Testis (tissue), 5 donors: ENCODE measurements around the gene UNC80. TPM values are rescaled to one million over a fixed set of nuclear protein-coding genes. Genes with fewer than 3 reads are reported as not detected.

Source experiments
- DNase-seq: peaks from one replicate; pipeline ENCODE4 v3.0.0-alpha.2; 2019
- H3K27ac ChIP-seq, 2 donors: fragments of 200-600 bp; sonication (generic); one replicate each; pipeline ENCODE4 v1.5.1; 2019
- H3K27me3 ChIP-seq: fragments of 200-600 bp; sonication (generic); one replicate; pipeline ENCODE4 v1.5.1; 2019
- H3K36me3 ChIP-seq: fragments of 200-600 bp; sonication (generic); one replicate; pipeline ENCODE4 v1.5.1; 2017; ENCODE audit warnings: low read depth; ENCODE audit errors: missing control alignments
- H3K4me1 ChIP-seq: fragments of 200-600 bp; sonication (generic); one replicate; pipeline ENCODE4 v1.5.1; 2019
- H3K4me3 ChIP-seq, 2 donors: fragments of 200-600 bp; sonication (generic); one replicate each; pipeline ENCODE4 v1.5.1; 2017 to 2019
- H3K9me3 ChIP-seq: fragments of 200-600 bp; sonication (generic); one replicate; pipeline ENCODE4 v1.5.1; 2017
- POLR2A ChIP-seq: fragments of 450-650 bp; IDR thresholded peaks from one replicate; pipeline ENCODE4 v1.6.1; 2017; ENCODE audit warnings: antibody characterized with exemption, mild to moderate bottlenecking, moderate library complexity
- WGBS, 2 donors: methylation state at CpG; one replicate each; pipeline ENCODE4 v1.1.5; 2018; 5-methylcytosine and 5-hydroxymethylcytosine counted together
- intact Hi-C: fragments of 100-400 bp; cut with DNase I; formaldehyde crosslinking; loops from one replicate; pipeline ENCODE4 v1.15.1; 2023; ENCODE audit warnings: low total_unique reads
- long read RNA-seq, 2 donors: transcript quantifications; one replicate each; lab custom pipeline, GENCODE V29; 2026
- polyA plus RNA-seq: library from polyadenylated mRNA; stranded (reverse); fragments of 350-450 nt; fragmentation: Illumina TruSeq; extraction: RNeasy Lipid Tissue Mini Kit (QIAGEN cat#74804); gene quantifications from one replicate; pipeline ENCODE4 v1.2.3, GENCODE V29; 2014; ENCODE audit warnings: low read depth, low replicate concordance; ENCODE audit not compliant: insufficient read depth
- total RNA-seq, 2 donors: library from RNA; depleted of rRNA; stranded (reverse); fragments of >200 nt; gene quantifications; one replicate each; pipeline ENCODE4 v1.2.3, GENCODE V29; 2016
- TF ChIP-seq, protein P1 (sequence below), 3 experiments: fragments of 450-650 bp in 2 of 3; fragments of 200-600 bp in 1 of 3; sonication (generic) in 1 of 3; IDR thresholded peaks; one replicate each; pipeline ENCODE4 v1.5.1; 2016 to 2019; ENCODE audit warnings: antibody characterized with exemption in 3 of 3, mild to moderate bottlenecking in 2 of 3, moderate library complexity in 1 of 3

The UNC80 gene, protein sequence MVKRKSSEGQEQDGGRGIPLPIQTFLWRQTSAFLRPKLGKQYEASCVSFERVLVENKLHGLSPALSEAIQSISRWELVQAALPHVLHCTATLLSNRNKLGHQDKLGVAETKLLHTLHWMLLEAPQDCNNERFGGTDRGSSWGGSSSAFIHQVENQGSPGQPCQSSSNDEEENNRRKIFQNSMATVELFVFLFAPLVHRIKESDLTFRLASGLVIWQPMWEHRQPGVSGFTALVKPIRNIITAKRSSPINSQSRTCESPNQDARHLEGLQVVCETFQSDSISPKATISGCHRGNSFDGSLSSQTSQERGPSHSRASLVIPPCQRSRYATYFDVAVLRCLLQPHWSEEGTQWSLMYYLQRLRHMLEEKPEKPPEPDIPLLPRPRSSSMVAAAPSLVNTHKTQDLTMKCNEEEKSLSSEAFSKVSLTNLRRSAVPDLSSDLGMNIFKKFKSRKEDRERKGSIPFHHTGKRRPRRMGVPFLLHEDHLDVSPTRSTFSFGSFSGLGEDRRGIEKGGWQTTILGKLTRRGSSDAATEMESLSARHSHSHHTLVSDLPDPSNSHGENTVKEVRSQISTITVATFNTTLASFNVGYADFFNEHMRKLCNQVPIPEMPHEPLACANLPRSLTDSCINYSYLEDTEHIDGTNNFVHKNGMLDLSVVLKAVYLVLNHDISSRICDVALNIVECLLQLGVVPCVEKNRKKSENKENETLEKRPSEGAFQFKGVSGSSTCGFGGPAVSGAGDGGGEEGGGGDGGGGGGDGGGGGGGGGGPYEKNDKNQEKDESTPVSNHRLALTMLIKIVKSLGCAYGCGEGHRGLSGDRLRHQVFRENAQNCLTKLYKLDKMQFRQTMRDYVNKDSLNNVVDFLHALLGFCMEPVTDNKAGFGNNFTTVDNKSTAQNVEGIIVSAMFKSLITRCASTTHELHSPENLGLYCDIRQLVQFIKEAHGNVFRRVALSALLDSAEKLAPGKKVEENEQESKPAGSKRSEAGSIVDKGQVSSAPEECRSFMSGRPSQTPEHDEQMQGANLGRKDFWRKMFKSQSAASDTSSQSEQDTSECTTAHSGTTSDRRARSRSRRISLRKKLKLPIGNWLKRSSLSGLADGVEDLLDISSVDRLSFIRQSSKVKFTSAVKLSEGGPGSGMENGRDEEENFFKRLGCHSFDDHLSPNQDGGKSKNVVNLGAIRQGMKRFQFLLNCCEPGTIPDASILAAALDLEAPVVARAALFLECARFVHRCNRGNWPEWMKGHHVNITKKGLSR (N-terminal part only)
- 10 to 100 TPM; 34.8 to 46.1 TPM for total RNA-seq
- polyA plus RNA-seq: 8.2 TPM
- long read RNA-seq, donor 1, partial matches to known transcripts: 7 of 7 reads
- long read RNA-seq, donor 1, other reads (novel, unspliced or antisense): 0 of 7 reads
- long read RNA-seq, donor 2: 0 reads

DNA sequence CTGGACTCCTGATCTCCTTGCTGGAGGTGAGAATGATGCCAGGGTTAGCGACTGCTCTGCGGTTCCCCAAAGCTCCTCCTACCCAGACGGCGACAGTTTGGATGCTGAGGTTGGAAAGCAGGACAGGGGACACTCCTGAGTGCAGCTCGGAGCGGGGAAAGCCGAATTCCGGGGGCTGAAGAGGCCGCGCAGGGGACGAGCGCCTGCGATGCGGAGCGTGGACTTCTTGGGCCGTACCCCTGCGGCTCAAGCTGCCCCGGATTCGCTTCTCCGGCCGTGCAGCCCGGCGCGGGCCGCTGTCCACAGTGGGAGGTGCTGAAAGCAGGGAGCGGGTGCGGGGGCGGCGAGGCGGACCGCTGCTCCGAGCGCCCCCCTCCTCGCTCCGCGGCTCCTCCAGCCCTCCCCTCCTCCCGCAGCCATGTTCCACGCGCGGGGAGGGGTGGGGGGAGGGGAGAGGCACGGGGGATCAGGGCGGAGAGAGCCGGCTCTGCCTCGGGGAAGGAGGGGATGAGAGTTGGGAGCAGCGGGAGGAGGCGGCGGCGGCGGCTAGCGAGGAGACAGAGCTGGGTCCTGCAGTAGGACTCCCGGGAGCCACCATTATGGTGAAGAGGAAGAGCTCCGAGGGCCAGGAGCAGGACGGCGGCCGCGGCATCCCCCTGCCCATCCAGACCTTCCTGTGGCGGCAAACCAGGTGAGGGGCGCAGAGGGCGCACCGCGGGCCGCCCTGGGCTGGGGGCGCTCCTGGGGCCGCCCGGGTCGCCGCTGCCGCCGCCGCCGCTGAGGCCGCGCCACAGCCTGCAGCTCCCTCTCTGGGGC is at the start of gene UNC80:
Gene UNC80 (plus strand): TSS at position 359 of the 816 bp plus-strand sequence. CDS start 241 bp downstream, at position 600.
- H3K27ac ChIP-seq: peak within 1 kb of the TSS; percentile 64
- DNase-seq: peak; percentile 89
- intact Hi-C loops: no loop called here
- H3K36me3 ChIP-seq: no peaks in the 10 kb centered on the region
- 2 to 3% methylated on average over 26 to 66 of the region's 73 CpGs for WGBS, 2 donors
- peak within 1 kb of the TSS; percentile 62 to 71 for H3K4me3 ChIP-seq
- no peaks in the 10 kb centered on the region for H3K27me3 ChIP-seq
- TF ChIP-seq POLR2A: no peak
- TF ChIP-seq, protein P1, sequence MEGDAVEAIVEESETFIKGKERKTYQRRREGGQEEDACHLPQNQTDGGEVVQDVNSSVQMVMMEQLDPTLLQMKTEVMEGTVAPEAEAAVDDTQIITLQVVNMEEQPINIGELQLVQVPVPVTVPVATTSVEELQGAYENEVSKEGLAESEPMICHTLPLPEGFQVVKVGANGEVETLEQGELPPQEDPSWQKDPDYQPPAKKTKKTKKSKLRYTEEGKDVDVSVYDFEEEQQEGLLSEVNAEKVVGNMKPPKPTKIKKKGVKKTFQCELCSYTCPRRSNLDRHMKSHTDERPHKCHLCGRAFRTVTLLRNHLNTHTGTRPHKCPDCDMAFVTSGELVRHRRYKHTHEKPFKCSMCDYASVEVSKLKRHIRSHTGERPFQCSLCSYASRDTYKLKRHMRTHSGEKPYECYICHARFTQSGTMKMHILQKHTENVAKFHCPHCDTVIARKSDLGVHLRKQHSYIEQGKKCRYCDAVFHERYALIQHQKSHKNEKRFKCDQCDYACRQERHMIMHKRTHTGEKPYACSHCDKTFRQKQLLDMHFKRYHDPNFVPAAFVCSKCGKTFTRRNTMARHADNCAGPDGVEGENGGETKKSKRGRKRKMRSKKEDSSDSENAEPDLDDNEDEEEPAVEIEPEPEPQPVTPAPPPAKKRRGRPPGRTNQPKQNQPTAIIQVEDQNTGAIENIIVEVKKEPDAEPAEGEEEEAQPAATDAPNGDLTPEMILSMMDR (IDR thresholded peaks at IDR 0.05): no peak
- H3K4me1 ChIP-seq: peaks cover 5% of the 10 kb centered on the region
- no peaks in the 10 kb centered on the region for H3K9me3 ChIP-seq

DNA sequence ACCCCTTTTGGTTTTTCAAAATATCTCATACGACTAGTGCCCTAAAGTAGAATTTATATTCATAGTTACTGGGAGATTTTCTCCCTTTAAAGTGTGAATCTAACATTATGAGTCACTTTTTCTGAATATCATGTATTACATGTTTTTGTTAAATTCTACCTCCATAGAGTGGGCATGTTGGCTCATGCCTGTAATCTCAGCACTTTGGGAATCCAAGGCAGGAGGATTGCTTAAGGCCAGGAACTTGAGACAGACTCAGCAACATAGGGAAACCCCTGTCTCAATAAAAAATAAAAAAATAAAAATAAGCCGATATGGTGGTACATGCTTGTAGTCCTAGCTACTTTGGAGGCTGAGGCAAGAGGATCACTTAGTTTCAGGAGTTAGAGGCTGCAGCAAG is 45.3 kb upstream of the UNC80 start:
- H3K36me3 ChIP-seq: no peaks in the 10 kb centered on the region
- no peaks in the 10 kb centered on the region for H3K4me1 ChIP-seq
- 92 to 94% methylated on average over 2 of the region's 2 CpGs for WGBS, 2 donors
- H3K27ac ChIP-seq: no peak overlapping the region
- no peak overlapping the region for H3K4me3 ChIP-seq
- TF ChIP-seq POLR2A: no peak
- TF ChIP-seq, protein P1 (IDR thresholded peaks at IDR 0.05): no peak
- no peaks in the 10 kb centered on the region for H3K27me3 ChIP-seq
- intact Hi-C loops: no loop called here
- DNase-seq: no peak
- no peaks in the 10 kb centered on the region for H3K9me3 ChIP-seq

DNA sequence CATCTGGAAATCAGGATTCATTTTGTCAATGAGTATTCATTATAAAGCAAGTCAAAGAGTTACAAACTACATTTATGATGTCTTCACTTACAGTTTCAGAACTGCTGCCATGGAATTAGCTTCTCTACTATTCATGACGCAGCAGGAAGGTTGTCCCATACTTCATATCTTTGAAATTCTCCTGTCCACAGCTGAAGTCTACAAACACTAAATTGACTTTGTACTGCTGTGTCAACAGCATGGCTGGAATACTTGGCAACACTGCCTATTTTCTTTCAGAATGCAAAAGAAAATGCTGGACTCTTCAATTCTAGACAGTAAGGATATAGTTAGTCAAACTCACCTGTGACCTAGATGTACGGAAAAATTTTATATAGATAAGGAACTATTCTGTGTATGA is 44.6 kb upstream of the UNC80 start:
- Histone ChIP-seq H3K36me3 (no peaks in the 10 kb centered on the region), H3K4me1 (no peaks in the 10 kb centered on the region), H3K9me3 (no peaks in the 10 kb centered on the region), H3K27ac (no peak overlapping the region), H3K27me3 (no peaks in the 10 kb centered on the region), H3K4me3 (no peak overlapping the region)
- intact Hi-C loops: no loop called here
- DNase-seq: no peak
- TF ChIP-seq, protein P1 (IDR thresholded peaks at IDR 0.05): no peak
- TF ChIP-seq POLR2A: no peak
- WGBS, 2 donors: 88 to 90% methylated on average over 2 of the region's 2 CpGs

DNA sequence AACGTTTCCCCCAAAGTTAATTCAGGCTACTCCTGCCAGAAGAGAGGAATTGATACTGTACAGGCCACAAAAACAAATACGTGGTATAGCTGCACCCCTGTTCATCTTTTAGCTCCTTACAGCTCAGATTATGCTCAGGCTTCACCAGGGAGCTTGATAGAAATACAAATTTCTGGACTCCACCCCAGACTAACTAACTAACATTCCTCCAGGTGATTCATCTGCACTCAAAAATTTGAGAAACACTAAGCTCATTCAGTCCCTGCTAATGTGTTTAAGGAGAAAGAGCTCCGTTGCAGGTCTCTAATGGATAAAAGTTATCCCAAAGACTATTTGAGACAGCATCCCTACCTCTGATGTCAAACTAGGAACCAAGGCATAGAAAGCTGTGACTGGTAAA is 36.8 kb upstream of the UNC80 start:
- Histone ChIP-seq H3K27ac (no peak overlapping the region), H3K9me3 (no peaks in the 10 kb centered on the region), H3K36me3 (no peaks in the 10 kb centered on the region), H3K4me1 (no peaks in the 10 kb centered on the region), H3K4me3 (no peak overlapping the region), H3K27me3 (no peaks in the 10 kb centered on the region)
- no peak for DNase-seq
- WGBS, 2 donors: 89 to 91% methylated on average over 3 of the region's 3 CpGs
- intact Hi-C loops: no loop called here
- no peak for TF ChIP-seq POLR2A
- TF ChIP-seq, protein P1 (IDR thresholded peaks at IDR 0.05): no peak
